Glutamatergic neuron (in vitro differentiated cells): Measurements from ENCODE around the gene DLG4. TPM values are rescaled to one million over a fixed set of nuclear protein-coding genes. Genes with fewer than 3 reads are reported as not detected.
A peak's percentile ranks its signal among the peaks of the same experiment; 100 is the strongest.

Experiments used
- DNase-seq: peaks from one replicate; pipeline ENCODE4 v3.0.0; 2022
- H3K27ac Mint-ChIP-seq: one replicate; pipeline ENCODE4 v1.8.0; 2020; ENCODE audit warnings: mild to moderate bottlenecking, mixed read lengths, inconsistent platforms; ENCODE audit not compliant: unreplicated experiment
- H3K27me3 Mint-ChIP-seq: one replicate; pipeline ENCODE4 v1.8.0; 2020; ENCODE audit warnings: mild to moderate bottlenecking, moderate library complexity, mixed read lengths, inconsistent platforms; ENCODE audit not compliant: unreplicated experiment
- H3K36me3 Mint-ChIP-seq: one replicate; pipeline ENCODE4 v1.8.0; 2020; ENCODE audit warnings: mild to moderate bottlenecking, mixed read lengths, inconsistent platforms; ENCODE audit not compliant: unreplicated experiment
- H3K4me1 Mint-ChIP-seq: one replicate; pipeline ENCODE4 v1.8.0; 2020; ENCODE audit warnings: mild to moderate bottlenecking, low read depth, mixed read lengths, inconsistent platforms; ENCODE audit not compliant: unreplicated experiment
- H3K4me3 Mint-ChIP-seq: one replicate; pipeline ENCODE4 v1.8.0; 2020; ENCODE audit warnings: mild to moderate bottlenecking, mixed read lengths, inconsistent platforms; ENCODE audit not compliant: unreplicated experiment
- H3K9me3 Mint-ChIP-seq: one replicate; pipeline ENCODE4 v1.8.0; 2020; ENCODE audit warnings: mild to moderate bottlenecking, moderate library complexity, mixed read lengths, inconsistent platforms; ENCODE audit not compliant: unreplicated experiment
- total RNA-seq: library from RNA; stranded (reverse); fragmentation: NEBNext Ultra II Directional; extraction: Animal tissue kit (Norgen Biotek cat#: 25700); gene quantifications from one replicate; pipeline ENCODE4 v1.2.1, GENCODE V29; 2021; ENCODE audit not compliant: unreplicated experiment
- TF ChIP-seq, protein P1 (sequence below): fragments of 200-600 bp; sonication (generic); IDR thresholded peaks from one replicate; pipeline ENCODE4 v1.5.0; 2021; ENCODE audit not compliant: partially characterized antibody, unreplicated experiment

DLG4 gene
- total RNA-seq, 1 donor from 2014 or later, result 157 TPM

- H3K9me3 Mint-ChIP-seq, result peaks cover 17% of the 10 kb centered on the region
- peaks cover 26% of the 10 kb centered on the region for H3K4me1 Mint-ChIP-seq
- DNase-seq, result peak; percentile 98
- TF ChIP-seq, protein P1, sequence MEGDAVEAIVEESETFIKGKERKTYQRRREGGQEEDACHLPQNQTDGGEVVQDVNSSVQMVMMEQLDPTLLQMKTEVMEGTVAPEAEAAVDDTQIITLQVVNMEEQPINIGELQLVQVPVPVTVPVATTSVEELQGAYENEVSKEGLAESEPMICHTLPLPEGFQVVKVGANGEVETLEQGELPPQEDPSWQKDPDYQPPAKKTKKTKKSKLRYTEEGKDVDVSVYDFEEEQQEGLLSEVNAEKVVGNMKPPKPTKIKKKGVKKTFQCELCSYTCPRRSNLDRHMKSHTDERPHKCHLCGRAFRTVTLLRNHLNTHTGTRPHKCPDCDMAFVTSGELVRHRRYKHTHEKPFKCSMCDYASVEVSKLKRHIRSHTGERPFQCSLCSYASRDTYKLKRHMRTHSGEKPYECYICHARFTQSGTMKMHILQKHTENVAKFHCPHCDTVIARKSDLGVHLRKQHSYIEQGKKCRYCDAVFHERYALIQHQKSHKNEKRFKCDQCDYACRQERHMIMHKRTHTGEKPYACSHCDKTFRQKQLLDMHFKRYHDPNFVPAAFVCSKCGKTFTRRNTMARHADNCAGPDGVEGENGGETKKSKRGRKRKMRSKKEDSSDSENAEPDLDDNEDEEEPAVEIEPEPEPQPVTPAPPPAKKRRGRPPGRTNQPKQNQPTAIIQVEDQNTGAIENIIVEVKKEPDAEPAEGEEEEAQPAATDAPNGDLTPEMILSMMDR, result peak; percentile 12
- H3K4me3 Mint-ChIP-seq, result peak within 1 kb of the TSS; percentile 97
- peak within 1 kb of the TSS; percentile 99 for H3K27ac Mint-ChIP-seq
- H3K36me3 Mint-ChIP-seq, result no peaks in the 10 kb centered on the region
- H3K27me3 Mint-ChIP-seq, result peaks cover 13% of the 10 kb centered on the region
Observed at GRCh38 chr17:7252176-7253043, 32.8 kb upstream of the DLG4 start, which contains the start of gene ELP5. Gene ELP5 (plus strand): TSS chr17:7252215. CDS start chr17:7252551, 336 bp downstream.

DNA sequence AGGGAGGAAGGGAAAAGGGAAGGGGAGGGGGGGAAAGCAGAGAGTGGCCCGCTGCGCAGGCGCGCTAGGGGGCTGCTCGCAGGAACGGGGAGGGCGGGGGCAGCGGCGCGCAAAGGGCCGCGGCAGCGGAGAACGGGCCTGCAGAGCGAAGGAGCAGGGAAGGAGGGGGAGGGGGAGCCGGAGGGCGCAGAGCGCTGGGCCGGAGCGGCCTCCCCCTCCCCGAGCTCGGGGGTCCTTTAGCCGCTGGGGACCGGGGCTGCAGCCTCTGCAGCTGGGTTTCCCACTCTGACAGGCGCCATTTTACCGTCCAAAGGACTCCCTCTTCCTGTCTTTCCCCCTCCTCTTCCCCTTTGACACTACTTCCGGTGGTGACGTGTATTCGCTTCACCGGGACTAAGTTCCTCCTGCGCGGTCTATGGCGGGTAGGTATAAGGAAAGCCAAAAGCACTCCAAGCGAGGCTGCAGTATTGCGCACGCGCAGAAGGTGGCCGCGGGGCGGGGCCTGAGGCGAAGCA lies 32.1 kb upstream of the DLG4 start, which contains the start of gene CTDNEP1:
TSS of gene CTDNEP1 (minus strand) at position 74 of the 515 bp plus-strand sequence. CDS start 438 bp downstream, outside the sequence.
- Mint-ChIP-seq H3K36me3 (no peaks in the 10 kb centered on the region), H3K4me3 (peak within 1 kb of the TSS; percentile 97), H3K9me3 (peaks cover 19% of the 10 kb centered on the region), H3K27me3 (peaks cover 18% of the 10 kb centered on the region), H3K4me1 (peaks cover 31% of the 10 kb centered on the region), H3K27ac (peak within 1 kb of the TSS; percentile 99)
- TF ChIP-seq, protein P1, result no peak
- DNase-seq, result peak; percentile 80

GRCh38 chr17:7250695-7251627 lies 31.3 kb upstream of the DLG4 start:
- H3K9me3 Mint-ChIP-seq, result peaks cover 23% of the 10 kb centered on the region
- peaks cover 38% of the 10 kb centered on the region for H3K4me1 Mint-ChIP-seq
- peaks cover 23% of the 10 kb centered on the region for H3K27me3 Mint-ChIP-seq
- peaks cover 4% of the 10 kb centered on the region for H3K36me3 Mint-ChIP-seq
- peak; percentile 27 for DNase-seq
- peak overlapping the region; percentile 97 for H3K4me3 Mint-ChIP-seq
- H3K27ac Mint-ChIP-seq, result peak overlapping the region; percentile 99
- TF ChIP-seq, protein P1, result no peak

DNA sequence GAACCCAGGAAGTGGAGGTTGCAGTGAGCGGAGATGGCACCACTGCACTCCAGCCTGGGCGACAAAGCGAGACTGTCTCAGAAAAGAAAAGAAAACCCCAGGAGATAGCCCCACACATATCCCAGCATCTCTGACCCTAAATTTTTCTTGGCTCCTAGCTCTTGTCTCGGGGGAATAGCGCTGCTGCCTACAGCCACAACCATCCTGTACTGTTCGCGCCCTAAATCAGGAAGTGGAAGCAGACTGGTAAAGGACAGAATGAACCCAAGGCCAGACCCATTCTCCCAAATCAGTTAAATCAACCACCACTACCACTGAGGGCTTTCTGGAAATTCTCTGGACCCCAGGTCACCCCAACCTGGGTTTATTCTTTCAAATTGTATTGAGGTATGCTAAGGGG lies 30.2 kb upstream of the DLG4 start:
- TF ChIP-seq, protein P1, result no peak
- peak overlapping the region; percentile 99 for H3K27ac Mint-ChIP-seq
- H3K4me3 Mint-ChIP-seq, result peak overlapping the region; percentile 97

More for the DNA sequence above, 30.2 kb upstream of the DLG4 start:
- H3K9me3 Mint-ChIP-seq, result peaks cover 23% of the 10 kb centered on the region
- peaks cover 41% of the 10 kb centered on the region for H3K4me1 Mint-ChIP-seq
- H3K36me3 Mint-ChIP-seq, result peaks cover 4% of the 10 kb centered on the region
- peaks cover 23% of the 10 kb centered on the region for H3K27me3 Mint-ChIP-seq
- DNase-seq, result no peak
